T-helper 2 cell (primary cell): ENCODE measurements around the gene VASH1.

Experiments
- DNase-seq, 5 experiments: peaks; one replicate each; pipeline versions ENCODE4 v3.0.0 to v3.0.0-alpha.2; 2012 to 2022

Gene VASH1

GRCh38 chr14:76742966-76743365 lies 18.3 kb upstream of the VASH1 start:
- no peak for DNase-seq

- DNase-seq = no peak
Measured at GRCh38 chr14:76752744-76753143, 8.5 kb upstream of the VASH1 start.

GRCh38 chr14:76753541-76754198 lies 7.6 kb upstream of the VASH1 start:
- DNase-seq = no peak

GRCh38 chr14:76754586-76754985 lies 6.7 kb upstream of the VASH1 start:
- DNase-seq = no peak

- DNase-seq = no peak
Measured at GRCh38 chr14:76755610-76756370, 5.5 kb upstream of the VASH1 start.

- DNase-seq = no peak
Measured at GRCh38 chr14:76756371-76756750, 4.9 kb upstream of the VASH1 start.

GRCh38 chr14:76759589-76759988 lies 1.7 kb upstream of the VASH1 start:
- no peak for DNase-seq

- DNase-seq = no peak
Measured at GRCh38 chr14:76760331-76761135, 735 bp upstream of the VASH1 start.

GRCh38 chr14:76761960-76762410 lies 717 bp downstream of the VASH1 start:
- no peak for DNase-seq

GRCh38 chr14:76762411-76763095 lies 1.3 kb downstream of the VASH1 start:
- no peak for DNase-seq

- no peak for DNase-seq
Measured at GRCh38 chr14:76763096-76764041, 2.1 kb downstream of the VASH1 start.

GRCh38 chr14:76765461-76765931 lies 4.2 kb downstream of the VASH1 start:
- no peak for DNase-seq

GRCh38 chr14:76767681-76768656 lies 6.7 kb downstream of the VASH1 start:
- DNase-seq = peak; percentile 44 to 92 (median 56)

GRCh38 chr14:76768671-76769500 lies 7.6 kb downstream of the VASH1 start:
- no peak for DNase-seq

- no peak for DNase-seq
Measured at GRCh38 chr14:76769636-76770292, 8.5 kb downstream of the VASH1 start.

- no peak for DNase-seq
Measured at GRCh38 chr14:76770521-76771436, 9.5 kb downstream of the VASH1 start.

- no peak for DNase-seq
Measured at GRCh38 chr14:76771437-76771980, 10.2 kb downstream of the VASH1 start.
